Stimulated activated CD8-positive, alpha-beta memory T cell treated with anti-CD3 and anti-CD28 coated beads, Interleukin-4, amount 100 ng/mL, for 4 hours (primary cell): ENCODE results near the gene TRIM39.
"Not testable (repeated sequence)": the region's sequence is repeated elsewhere in the genome, so short reads cannot be mapped to it uniquely, and the experiment has no call there.

ENCODE experiments used
- DNase-seq, 2 donors: peaks; one replicate each; pipeline ENCODE4 v3.0.0-alpha.2; 2020; ENCODE audit warnings: low read depth in 2 of 2, low spot score in 1 of 2

Gene TRIM39

GRCh38 chr6:30326526-30327231, at the start of gene TRIM39:
Gene TRIM39 (plus strand): TSS chr6:30326927. CDS start chr6:30329318, 2,391 bp downstream.
- peak; percentile 74 to 76 for DNase-seq

DNA sequence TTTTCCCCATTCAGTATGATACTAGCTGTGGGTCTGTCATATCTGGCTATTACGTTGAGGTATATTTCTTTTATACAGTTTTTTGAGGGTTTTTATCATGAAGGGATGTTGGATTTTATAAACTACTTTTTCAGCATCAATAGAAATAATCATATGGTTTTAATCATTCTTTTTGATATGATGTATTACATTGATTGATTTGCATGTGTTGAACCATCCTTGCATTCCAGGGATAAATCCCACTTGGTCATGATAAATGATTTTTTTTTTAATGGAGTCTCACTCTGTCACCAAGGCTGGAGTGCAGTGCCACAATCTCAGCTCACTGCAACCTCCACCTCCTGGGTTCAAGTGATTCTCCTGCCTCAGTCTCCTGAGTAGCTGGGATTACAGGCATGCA, 45.7 kb upstream of the TRIM39 start:
- not testable (repeated sequence) for DNase-seq

GRCh38 chr6:30282522-30282921, 44.2 kb upstream of the TRIM39 start:
- DNase-seq: no peak

GRCh38 chr6:30283761-30284160, 43.0 kb upstream of the TRIM39 start:
- no peak for DNase-seq

DNA sequence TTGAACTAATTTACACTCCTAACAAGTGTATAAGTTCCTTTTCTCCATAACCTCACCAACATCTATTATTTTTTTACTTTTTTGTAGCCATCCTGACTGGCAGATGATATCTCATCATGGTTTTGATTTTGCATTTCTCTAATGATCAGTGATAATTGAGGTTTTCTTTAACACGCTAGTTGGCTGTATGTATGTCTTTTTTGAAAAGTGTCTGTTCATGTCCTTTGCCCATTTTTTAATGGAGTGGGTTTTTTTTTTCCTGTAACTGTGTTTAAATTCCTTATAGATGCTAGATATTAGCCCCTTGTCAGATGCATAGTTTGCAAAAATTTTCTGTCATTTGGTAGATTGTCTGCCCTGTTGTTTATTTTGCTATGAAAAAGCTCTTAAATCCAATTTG, 39.6 kb upstream of the TRIM39 start:
- no peak for DNase-seq

GRCh38 chr6:30295837-30296236, 30.9 kb upstream of the TRIM39 start:
- DNase-seq: no peak

GRCh38 chr6:30304002-30304401, 22.7 kb upstream of the TRIM39 start:
- DNase-seq: no peak

GRCh38 chr6:30311101-30311500, 15.6 kb upstream of the TRIM39 start:
- DNase-seq: no peak

- DNase-seq: no peak
Observed at GRCh38 chr6:30311671-30312070, 15.1 kb upstream of the TRIM39 start.

- no peak for DNase-seq
Observed at GRCh38 chr6:30312266-30312665, 14.5 kb upstream of the TRIM39 start.

DNA sequence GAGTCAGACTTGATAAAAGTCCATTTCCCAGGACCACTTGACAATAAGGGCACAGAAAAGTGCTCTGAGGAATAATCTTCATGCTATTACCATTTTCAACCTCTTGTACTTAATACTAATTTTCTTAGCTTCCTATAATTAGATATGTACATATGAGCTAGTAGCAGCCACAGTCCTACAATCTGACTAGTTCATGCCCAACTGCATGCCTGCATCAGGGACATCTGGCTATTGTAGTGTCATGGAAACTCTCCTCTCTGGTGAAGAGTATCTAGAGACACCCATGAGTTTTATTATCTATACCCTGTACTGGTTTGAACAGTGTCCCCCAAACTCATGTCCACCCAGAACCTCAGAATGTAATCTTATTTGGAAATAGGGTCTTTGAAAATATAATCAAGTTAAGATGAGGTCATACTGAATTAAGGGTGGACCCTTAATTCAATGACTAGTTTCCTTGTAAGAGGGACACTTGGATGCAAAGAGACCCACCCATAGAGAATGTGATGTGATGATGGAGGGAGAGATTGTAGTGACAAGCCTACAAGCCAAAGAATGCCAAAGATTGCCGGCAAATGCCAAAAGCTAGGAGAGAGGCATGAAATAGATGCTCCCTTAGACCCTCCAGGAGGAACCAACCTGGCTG, 13.9 kb upstream of the TRIM39 start:
- DNase-seq: no peak

- DNase-seq: no peak
Observed at GRCh38 chr6:30315156-30315555, 11.6 kb upstream of the TRIM39 start.

GRCh38 chr6:30317913-30318589, 8.7 kb upstream of the TRIM39 start:
- DNase-seq: no peak

- DNase-seq: no peak
Observed at GRCh38 chr6:30319146-30319835, 7.4 kb upstream of the TRIM39 start.

DNA sequence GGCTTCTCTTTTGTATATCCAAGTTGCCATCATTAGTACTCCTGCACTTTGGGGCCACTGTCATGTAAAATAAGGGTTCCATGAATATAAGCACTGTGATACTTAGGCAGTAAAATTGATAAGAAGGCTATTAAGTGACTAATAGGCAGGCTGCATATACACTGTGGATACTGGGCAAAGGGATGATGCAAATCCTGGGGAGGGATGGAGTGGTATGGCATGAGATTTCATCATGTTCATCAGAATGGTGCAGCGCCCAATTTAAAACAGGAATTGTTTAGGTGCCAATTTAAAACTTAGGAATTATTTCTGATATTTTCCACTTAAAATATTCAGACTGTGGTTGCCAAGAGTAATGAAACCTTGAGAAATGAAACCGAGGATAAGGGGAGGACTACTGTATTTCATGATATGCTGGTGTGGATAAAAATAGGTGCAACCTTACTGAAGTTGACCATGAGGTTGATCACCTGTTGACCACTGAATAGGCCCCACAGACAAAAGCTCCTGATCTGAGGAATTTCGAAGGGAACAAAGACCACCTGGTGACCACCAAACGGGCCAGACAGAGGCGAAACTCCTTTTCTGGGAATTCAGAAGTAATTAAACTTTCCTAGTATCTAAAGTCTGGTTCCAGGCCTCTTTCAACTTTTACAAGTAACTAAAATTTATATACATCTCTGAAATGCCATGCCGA, 4.9 kb upstream of the TRIM39 start:
- no peak for DNase-seq

- DNase-seq: no peak
Observed at GRCh38 chr6:30322527-30323501, 3.9 kb upstream of the TRIM39 start.

DNA sequence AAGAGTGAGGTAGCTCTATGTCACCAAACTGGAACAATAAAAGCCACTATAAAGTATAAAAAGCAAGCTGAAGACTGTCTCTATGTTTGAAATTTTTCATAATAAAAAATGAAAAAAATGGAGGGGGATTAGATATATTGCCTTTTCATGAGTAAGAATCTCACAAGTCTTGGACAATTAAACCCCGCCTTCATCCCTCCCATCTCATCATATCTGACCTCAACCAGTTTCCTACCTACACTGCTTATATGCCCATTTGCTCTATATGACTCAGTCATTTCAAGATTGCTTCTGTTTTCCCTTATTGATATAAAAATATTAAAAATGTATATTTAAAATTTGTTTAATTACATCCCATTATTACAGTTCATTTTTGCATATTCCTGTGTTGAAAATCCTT, 2.9 kb upstream of the TRIM39 start:
- no peak for DNase-seq

- DNase-seq: peak in 1 of 2 donors; percentile 72
Observed at GRCh38 chr6:30325150-30325872, 1.4 kb upstream of the TRIM39 start.

GRCh38 chr6:30325873-30326525, 728 bp upstream of the TRIM39 start:
- DNase-seq: peak; percentile 56 to 65
